SK-N-SH (cell line): Measurements from ENCODE around the gene FMNL2. TPM values are rescaled to one million over a fixed set of nuclear protein-coding genes. Genes with fewer than 3 reads are reported as not detected.
A peak's percentile ranks its signal among the peaks of the same experiment; 100 is the strongest.

ENCODE experiments used
- CTCF ChIA-PET: fragments of 300-600, 350-600 bp; formaldehyde crosslinking; extraction: SDS; loops from one replicate; lab custom pipeline; 2021; lab: Yijun Ruan, JAX
- POLR2A ChIA-PET: fragments of 350-600 bp; sonication (Branson Sonifier 250); formaldehyde crosslinking; extraction: SDS; loops from one replicate; lab custom pipeline; 2020; ENCODE audit warnings: antibody characterized with exemption, inconsistent platforms; lab: Yijun Ruan, JAX
- DNase-seq: peaks from one replicate; pipeline ENCODE4 v3.0.0; 2012
- H2AFZ ChIP-seq: fragments of 200-600 bp; sonication (generic); 2 replicates; pipeline ENCODE4 v1.8.1; 2016; ENCODE audit warnings: antibody characterized with exemption, mild to moderate bottlenecking, low read depth
- H3F3A ChIP-seq: fragments of 200-600 bp; sonication (generic); replicated peaks from 2 replicates; pipeline ENCODE3; 2016; ENCODE audit warnings: antibody characterized with exemption, mild to moderate bottlenecking; ENCODE audit not compliant: insufficient read depth
- H3K27ac ChIP-seq, 2 experiments: fragments of 200-500 bp in 1 of 2; fragments of 200-600 bp in 1 of 2; sonication (Bioruptor generic) in 1 of 2; sonication (generic), shearing (Covaris generic) in 1 of 2; 2 replicates each; pipeline versions ENCODE4 v1.5.1 to v1.6.1; 2014 to 2016; ENCODE audit warnings: low read depth in 2 of 2, inconsistent platforms in 1 of 2, low read length in 1 of 2, mild to moderate bottlenecking in 1 of 2, mixed read lengths in 1 of 2
- H3K27me3 ChIP-seq: fragments of 200-600 bp; sonication (generic), shearing (Covaris generic); 2 replicates; pipeline ENCODE4 v1.6.1; 2016; ENCODE audit warnings: mixed run types; ENCODE audit not compliant: insufficient read depth
- H3K36me3 ChIP-seq, 2 experiments: fragments of 200-500 bp in 1 of 2; fragments of 200-600 bp in 1 of 2; sonication (Bioruptor generic) in 1 of 2; sonication (generic) in 1 of 2; replicated peaks in 1 of 2; 2 replicates each; pipeline versions ENCODE3 to v1.5.1; 2014 to 2016; ENCODE audit warnings: low read length in 1 of 2, mild to moderate bottlenecking in 1 of 2; ENCODE audit not compliant: insufficient read depth in 2 of 2, control insufficient read depth in 1 of 2
- H3K4me1 ChIP-seq, 2 experiments: fragments of 200-500 bp in 1 of 2; fragments of 200-600 bp in 1 of 2; sonication (Bioruptor generic) in 1 of 2; sonication (generic), shearing (Covaris generic) in 1 of 2; 2 replicates each; pipeline versions ENCODE4 v1.5.1 to v1.6.1; 2014 to 2016; ENCODE audit warnings: low read depth in 1 of 2, low read length in 1 of 2, mixed run types in 1 of 2; ENCODE audit not compliant: insufficient read depth in 2 of 2, control insufficient read depth in 1 of 2
- H3K4me2 ChIP-seq: fragments of 200-600 bp; sonication (generic), shearing (Covaris generic); 2 replicates; pipeline ENCODE4 v1.6.1; 2017; ENCODE audit warnings: mixed run types
- H3K4me3 ChIP-seq, 2 experiments: fragments of 200-500 bp in 1 of 2; fragments of 200-600 bp in 1 of 2; sonication (Bioruptor generic) in 1 of 2; sonication (generic), shearing (Covaris generic) in 1 of 2; 2 replicates each; pipeline versions ENCODE4 v1.5.1 to v1.8.1; 2014 to 2016; ENCODE audit warnings: low read depth in 2 of 2, inconsistent platforms in 1 of 2, low read length in 1 of 2, mild to moderate bottlenecking in 1 of 2, mixed read lengths in 1 of 2, moderate library complexity in 1 of 2
- H3K79me2 ChIP-seq: fragments of 200-600 bp; sonication (generic); 2 replicates; pipeline ENCODE4 v1.8.1; 2017; ENCODE audit warnings: mild to moderate bottlenecking; ENCODE audit not compliant: insufficient read depth
- H3K9ac ChIP-seq: fragments of 200-600 bp; sonication (generic); 2 replicates; pipeline ENCODE4 v1.6.1; 2017; ENCODE audit warnings: mixed run types
- H3K9me2 ChIP-seq: fragments of 200-600 bp; sonication (generic); 2 replicates; pipeline ENCODE4 v1.6.1; 2017; ENCODE audit warnings: mixed run types
- H3K9me3 ChIP-seq: fragments of 200-600 bp; sonication (generic); 2 replicates; pipeline ENCODE4 v1.6.1; 2017; ENCODE audit warnings: mixed run types, mild to moderate bottlenecking, moderate library complexity
- H4K20me1 ChIP-seq: fragments of 200-600 bp; sonication (generic); 2 replicates; pipeline ENCODE4 v1.6.1; 2017; ENCODE audit warnings: mild to moderate bottlenecking, mixed run types; ENCODE audit not compliant: insufficient read depth
- ELF1 ChIP-seq: IDR thresholded peaks from 2 replicates; pipeline ENCODE4 v1.4.0; 2012
- EP300 ChIP-seq, 2 experiments: IDR thresholded peaks; 2 replicates each; pipeline versions ENCODE4 v1.4.0 to v1.6.1; 2012; ENCODE audit warnings: borderline replicate concordance in 1 of 2, low read depth in 1 of 2, low read length in 1 of 2
- EZH2phosphoT487 ChIP-seq: fragments of 200-600 bp; sonication (generic); IDR thresholded peaks from 2 replicates; pipeline ENCODE4 v1.6.1; 2017; ENCODE audit warnings: low read depth, mixed run types, mild to moderate bottlenecking, antibody characterized with exemption, moderate library complexity, borderline replicate concordance
- FOSL2 ChIP-seq: IDR thresholded peaks from 2 replicates; pipeline ENCODE4 v1.4.0; 2012; ENCODE audit warnings: low read depth, mild to moderate bottlenecking, moderate library complexity, borderline replicate concordance
- FOXM1 ChIP-seq: IDR thresholded peaks from 2 replicates; pipeline ENCODE4 v1.4.0; 2012; ENCODE audit warnings: low read depth, mild to moderate bottlenecking
- GABPA ChIP-seq: IDR thresholded peaks from 2 replicates; pipeline ENCODE4 v1.4.0; 2012; ENCODE audit warnings: low read depth, mild to moderate bottlenecking
- GATA2 ChIP-seq: sonication (generic); formaldehyde crosslinking; IDR thresholded peaks from 2 replicates; pipeline ENCODE4 v1.5.0; 2020; ENCODE audit warnings: mild to moderate bottlenecking, missing genetic modification reagents
- JUND ChIP-seq: IDR thresholded peaks from 2 replicates; pipeline ENCODE4 v1.4.0; 2012
- MEF2A ChIP-seq: IDR thresholded peaks from 2 replicates; pipeline ENCODE4 v1.4.0; 2012; ENCODE audit warnings: low read depth, borderline replicate concordance
- MXI1 ChIP-seq: IDR thresholded peaks from 2 replicates; pipeline ENCODE4 v1.6.1; 2012; ENCODE audit warnings: mild to moderate bottlenecking, low read depth, low read length, improper control_type of control experiment
- NFIC ChIP-seq: IDR thresholded peaks from 2 replicates; pipeline ENCODE4 v1.4.0; 2012; ENCODE audit warnings: borderline replicate concordance
- NRF1 ChIP-seq: IDR thresholded peaks from 2 replicates; pipeline ENCODE4 v1.6.1; 2012; ENCODE audit warnings: low read depth, mild to moderate bottlenecking, low read length
- POLR2AphosphoS5 ChIP-seq: IDR thresholded peaks from 2 replicates; pipeline ENCODE4 v1.6.1; 2012; ENCODE audit warnings: low read depth, low read length
- RAD21 ChIP-seq: IDR thresholded peaks from 2 replicates; pipeline ENCODE4 v1.6.1; 2012; ENCODE audit warnings: mild to moderate bottlenecking, low read length
- RCOR1 ChIP-seq: fragments of 150-350 bp; IDR thresholded peaks from 2 replicates; pipeline ENCODE4 v1.6.1; 2017; ENCODE audit warnings: antibody characterized with exemption, low read length
- RFX5 ChIP-seq: IDR thresholded peaks from 2 replicates; pipeline ENCODE4 v1.6.1; 2012; ENCODE audit warnings: mild to moderate bottlenecking, improper control_type of control experiment, low read length
- SIN3A ChIP-seq: IDR thresholded peaks from 2 replicates; pipeline ENCODE4 v1.6.1; 2012; ENCODE audit warnings: low read depth, mild to moderate bottlenecking, low read length, moderate library complexity, borderline replicate concordance
- SMC3 ChIP-seq: IDR thresholded peaks from 2 replicates; pipeline ENCODE4 v1.6.1; 2012; ENCODE audit warnings: low read depth, low read length, improper control_type of control experiment
- TAF1 ChIP-seq: IDR thresholded peaks from 2 replicates; pipeline ENCODE4 v1.6.1; 2012; ENCODE audit warnings: low read depth, mild to moderate bottlenecking, low read length, moderate library complexity, borderline replicate concordance
- TCF12 ChIP-seq: IDR thresholded peaks from 2 replicates; pipeline ENCODE4 v1.4.0; 2012
- TEAD4 ChIP-seq: IDR thresholded peaks from 2 replicates; pipeline ENCODE4 v1.4.0; 2012; ENCODE audit warnings: mild to moderate bottlenecking, borderline replicate concordance; ENCODE audit not compliant: insufficient read depth
- YY1 ChIP-seq: IDR thresholded peaks from 2 replicates; pipeline ENCODE4 v1.4.0; 2012; ENCODE audit warnings: low read depth, mild to moderate bottlenecking
- WGBS: methylation state at CpG from one replicate; pipeline ENCODE4 v1.1.6; 2017; ENCODE audit warnings: low lambda C conversion rate; 5-methylcytosine and 5-hydroxymethylcytosine counted together
- polyA plus RNA-seq, 3 experiments: library from polyadenylated mRNA; depleted of rRNA; stranded (reverse); fragments of >200 nt; gene quantifications; 2 replicates each; pipeline ENCODE4 v1.2.3, GENCODE V29; 2012
- TF ChIP-seq, protein P1 (sequence below): IDR thresholded peaks from 2 replicates; pipeline ENCODE4 v1.6.1; 2012; ENCODE audit warnings: mild to moderate bottlenecking, low read depth, low read length, moderate library complexity
- TF ChIP-seq, protein P2 (sequence below): IDR thresholded peaks from 2 replicates; pipeline ENCODE4; 2012
- TF ChIP-seq, protein P3 (sequence below): IDR thresholded peaks from 2 replicates; pipeline ENCODE4 v1.4.0; 2012; ENCODE audit warnings: low read depth, borderline replicate concordance
- TF ChIP-seq, protein P4 (sequence below): fragments of 150-350 bp; IDR thresholded peaks from 2 replicates; pipeline ENCODE4 v1.6.1; 2016; ENCODE audit warnings: mild to moderate bottlenecking, low read depth, low read length

Gene FMNL2
- polyA plus RNA-seq, 1 of the 3 experiments (the other 2 are of a cell fraction), result 14.5 TPM

DNA sequence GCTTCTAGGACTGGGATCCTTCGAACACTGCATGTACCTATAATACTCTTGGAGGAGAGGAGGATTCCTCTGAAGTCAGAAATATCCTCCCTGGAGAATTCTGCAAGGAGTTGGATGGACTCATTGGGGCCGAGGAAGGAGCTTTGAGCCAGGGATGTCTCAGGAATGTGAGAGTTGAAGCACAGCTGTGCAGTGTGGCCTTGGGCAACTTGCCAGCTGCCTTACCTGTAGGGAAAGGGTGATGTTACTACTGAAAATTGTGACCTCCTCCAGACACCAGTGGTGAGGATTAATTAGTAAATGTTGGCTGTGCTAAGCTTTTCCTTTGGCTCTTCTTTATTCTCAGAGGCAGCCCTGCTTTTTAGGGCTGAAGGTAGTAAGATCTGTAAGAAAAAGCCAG lies 41.4 kb downstream of the FMNL2 start (continued):
- TF ChIP-seq, protein P1, sequence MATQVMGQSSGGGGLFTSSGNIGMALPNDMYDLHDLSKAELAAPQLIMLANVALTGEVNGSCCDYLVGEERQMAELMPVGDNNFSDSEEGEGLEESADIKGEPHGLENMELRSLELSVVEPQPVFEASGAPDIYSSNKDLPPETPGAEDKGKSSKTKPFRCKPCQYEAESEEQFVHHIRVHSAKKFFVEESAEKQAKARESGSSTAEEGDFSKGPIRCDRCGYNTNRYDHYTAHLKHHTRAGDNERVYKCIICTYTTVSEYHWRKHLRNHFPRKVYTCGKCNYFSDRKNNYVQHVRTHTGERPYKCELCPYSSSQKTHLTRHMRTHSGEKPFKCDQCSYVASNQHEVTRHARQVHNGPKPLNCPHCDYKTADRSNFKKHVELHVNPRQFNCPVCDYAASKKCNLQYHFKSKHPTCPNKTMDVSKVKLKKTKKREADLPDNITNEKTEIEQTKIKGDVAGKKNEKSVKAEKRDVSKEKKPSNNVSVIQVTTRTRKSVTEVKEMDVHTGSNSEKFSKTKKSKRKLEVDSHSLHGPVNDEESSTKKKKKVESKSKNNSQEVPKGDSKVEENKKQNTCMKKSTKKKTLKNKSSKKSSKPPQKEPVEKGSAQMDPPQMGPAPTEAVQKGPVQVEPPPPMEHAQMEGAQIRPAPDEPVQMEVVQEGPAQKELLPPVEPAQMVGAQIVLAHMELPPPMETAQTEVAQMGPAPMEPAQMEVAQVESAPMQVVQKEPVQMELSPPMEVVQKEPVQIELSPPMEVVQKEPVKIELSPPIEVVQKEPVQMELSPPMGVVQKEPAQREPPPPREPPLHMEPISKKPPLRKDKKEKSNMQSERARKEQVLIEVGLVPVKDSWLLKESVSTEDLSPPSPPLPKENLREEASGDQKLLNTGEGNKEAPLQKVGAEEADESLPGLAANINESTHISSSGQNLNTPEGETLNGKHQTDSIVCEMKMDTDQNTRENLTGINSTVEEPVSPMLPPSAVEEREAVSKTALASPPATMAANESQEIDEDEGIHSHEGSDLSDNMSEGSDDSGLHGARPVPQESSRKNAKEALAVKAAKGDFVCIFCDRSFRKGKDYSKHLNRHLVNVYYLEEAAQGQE, result no peak
- TF ChIP-seq, protein P2, sequence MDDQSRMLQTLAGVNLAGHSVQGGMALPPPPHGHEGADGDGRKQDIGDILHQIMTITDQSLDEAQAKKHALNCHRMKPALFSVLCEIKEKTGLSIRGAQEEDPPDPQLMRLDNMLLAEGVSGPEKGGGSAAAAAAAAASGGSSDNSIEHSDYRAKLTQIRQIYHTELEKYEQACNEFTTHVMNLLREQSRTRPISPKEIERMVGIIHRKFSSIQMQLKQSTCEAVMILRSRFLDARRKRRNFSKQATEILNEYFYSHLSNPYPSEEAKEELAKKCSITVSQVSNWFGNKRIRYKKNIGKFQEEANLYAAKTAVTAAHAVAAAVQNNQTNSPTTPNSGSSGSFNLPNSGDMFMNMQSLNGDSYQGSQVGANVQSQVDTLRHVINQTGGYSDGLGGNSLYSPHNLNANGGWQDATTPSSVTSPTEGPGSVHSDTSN, result no peak

DNA sequence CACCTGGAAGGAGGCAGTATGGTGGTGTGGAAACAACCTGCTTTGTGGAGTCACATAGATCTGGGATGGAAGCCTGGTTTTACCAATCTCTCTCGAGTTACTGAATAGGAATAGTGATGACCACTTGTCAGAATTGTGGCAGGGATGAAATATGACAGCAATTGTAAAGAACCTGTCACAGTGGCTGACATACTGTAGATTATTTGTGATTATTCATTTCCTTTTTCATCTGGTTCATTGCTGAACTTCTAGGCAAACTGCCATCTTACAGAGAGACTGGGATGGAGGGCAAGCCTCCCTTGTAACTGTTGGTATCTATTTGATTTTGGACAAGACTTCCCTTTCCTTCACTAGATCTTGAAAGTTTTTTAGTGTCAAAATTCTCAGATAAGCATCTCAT lies 42.0 kb downstream of the FMNL2 start:
- Histone ChIP-seq H3K9ac (no peak overlapping the region), H3K4me1 (peaks cover 8 to 13% of the 10 kb centered on the region in 2 experiments; a peak in 3 of 4 replicates), H2AFZ (no peak overlapping the region), H3K4me2 (no peak overlapping the region), H3K4me3 (no peak overlapping the region), H3K79me2 (peaks cover 26% of the 10 kb centered on the region), H3K9me2 (no peaks in the 10 kb centered on the region), H3K36me3 (no peaks in the 10 kb centered on the region), H3K9me3 (no peaks in the 10 kb centered on the region), H3K27me3 (no peaks in the 10 kb centered on the region), H4K20me1 (0 out of 2 replicates have a peak, but pooled peaks cover 10% of the 10 kb centered on the region), H3K27ac (no peak overlapping the region), H3F3A (no peaks in the 10 kb centered on the region)
- CTCF ChIA-PET, result interaction anchor here (0.7 kb wide), 1 partner anchor 10 kb away, joined by 3 read pairs; no protein-coding TSS in a partner anchor
- WGBS, result 60% methylated on average over 1 of the region's 1 CpG
- POLR2A ChIA-PET, result no interaction called here
- no peak for DNase-seq
- TF ChIP-seq MEF2A, result no peak
- TF ChIP-seq GATA2, result no peak
- no peak for TF ChIP-seq YY1
- TF ChIP-seq, protein P2, result peak; percentile 96
- no peak for TF ChIP-seq EP300 (IDR thresholded peaks at IDR 0.05; ENCODE audit: borderline replicate concordance in 1 of 2, low read depth in 1 of 2, low read length in 1 of 2)
- TF ChIP-seq RCOR1, result no peak
- TF ChIP-seq RAD21, result no peak
- TF ChIP-seq TCF12, result peak; percentile 71
- TF ChIP-seq EZH2phosphoT487, result no peak
- TF ChIP-seq, protein P3, sequence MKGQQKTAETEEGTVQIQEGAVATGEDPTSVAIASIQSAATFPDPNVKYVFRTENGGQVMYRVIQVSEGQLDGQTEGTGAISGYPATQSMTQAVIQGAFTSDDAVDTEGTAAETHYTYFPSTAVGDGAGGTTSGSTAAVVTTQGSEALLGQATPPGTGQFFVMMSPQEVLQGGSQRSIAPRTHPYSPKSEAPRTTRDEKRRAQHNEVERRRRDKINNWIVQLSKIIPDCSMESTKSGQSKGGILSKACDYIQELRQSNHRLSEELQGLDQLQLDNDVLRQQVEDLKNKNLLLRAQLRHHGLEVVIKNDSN, result no peak
- TF ChIP-seq FOSL2, result no peak
- TF ChIP-seq JUND, result peak; percentile 53
- TF ChIP-seq MXI1, result no peak
- no peak for TF ChIP-seq ELF1
- TF ChIP-seq SMC3, result no peak
- TF ChIP-seq, protein P4, sequence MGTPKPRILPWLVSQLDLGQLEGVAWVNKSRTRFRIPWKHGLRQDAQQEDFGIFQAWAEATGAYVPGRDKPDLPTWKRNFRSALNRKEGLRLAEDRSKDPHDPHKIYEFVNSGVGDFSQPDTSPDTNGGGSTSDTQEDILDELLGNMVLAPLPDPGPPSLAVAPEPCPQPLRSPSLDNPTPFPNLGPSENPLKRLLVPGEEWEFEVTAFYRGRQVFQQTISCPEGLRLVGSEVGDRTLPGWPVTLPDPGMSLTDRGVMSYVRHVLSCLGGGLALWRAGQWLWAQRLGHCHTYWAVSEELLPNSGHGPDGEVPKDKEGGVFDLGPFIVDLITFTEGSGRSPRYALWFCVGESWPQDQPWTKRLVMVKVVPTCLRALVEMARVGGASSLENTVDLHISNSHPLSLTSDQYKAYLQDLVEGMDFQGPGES, result no peak
- no peak for TF ChIP-seq NRF1
- peak; percentile 63; the same call in 1 of the 2 replicates for TF ChIP-seq NFIC
- no peak for TF ChIP-seq FOXM1
- TF ChIP-seq RFX5, result no peak
- TF ChIP-seq POLR2AphosphoS5, result no peak; the same call in 1 of the 2 replicates
- 0 out of 2 replicates have a peak, but pooled peaks have one; percentile 18 for TF ChIP-seq TEAD4
- no peak for TF ChIP-seq GABPA
- peak; percentile 57; the same call in 1 of the 2 replicates for TF ChIP-seq SIN3A
- TF ChIP-seq TAF1, result no peak
